ENCODE results near the gene GALK2. TPM values are rescaled to one million over a fixed set of nuclear protein-coding genes. Genes with fewer than 3 reads are reported as not detected.
A peak's percentile ranks its signal among the peaks of the same experiment; 100 is the strongest.

The GALK2 gene
- total RNA-seq, 1 donor from 2014 or later, result 39.3 TPM

DNA sequence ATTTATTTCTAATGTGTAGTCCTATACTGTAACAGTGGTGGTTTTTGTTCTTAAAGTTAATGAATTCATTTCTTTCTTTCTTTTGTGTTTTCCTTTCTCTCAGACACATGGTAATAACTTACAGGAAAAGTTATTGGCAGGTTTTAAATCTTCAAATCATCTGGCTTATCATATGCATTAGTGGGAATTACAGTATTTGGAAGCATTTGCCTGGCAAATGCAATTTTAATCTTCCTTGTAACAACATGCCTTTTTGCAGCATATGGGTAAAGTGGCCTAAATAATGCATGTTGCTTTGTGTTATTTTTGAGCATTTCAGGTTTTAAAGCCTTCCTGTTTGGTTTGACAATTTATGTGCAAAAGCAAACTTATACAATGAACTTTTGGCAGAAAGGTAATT, 66.8 kb downstream of the GALK2 start:
- TF ChIP-seq, protein P1, sequence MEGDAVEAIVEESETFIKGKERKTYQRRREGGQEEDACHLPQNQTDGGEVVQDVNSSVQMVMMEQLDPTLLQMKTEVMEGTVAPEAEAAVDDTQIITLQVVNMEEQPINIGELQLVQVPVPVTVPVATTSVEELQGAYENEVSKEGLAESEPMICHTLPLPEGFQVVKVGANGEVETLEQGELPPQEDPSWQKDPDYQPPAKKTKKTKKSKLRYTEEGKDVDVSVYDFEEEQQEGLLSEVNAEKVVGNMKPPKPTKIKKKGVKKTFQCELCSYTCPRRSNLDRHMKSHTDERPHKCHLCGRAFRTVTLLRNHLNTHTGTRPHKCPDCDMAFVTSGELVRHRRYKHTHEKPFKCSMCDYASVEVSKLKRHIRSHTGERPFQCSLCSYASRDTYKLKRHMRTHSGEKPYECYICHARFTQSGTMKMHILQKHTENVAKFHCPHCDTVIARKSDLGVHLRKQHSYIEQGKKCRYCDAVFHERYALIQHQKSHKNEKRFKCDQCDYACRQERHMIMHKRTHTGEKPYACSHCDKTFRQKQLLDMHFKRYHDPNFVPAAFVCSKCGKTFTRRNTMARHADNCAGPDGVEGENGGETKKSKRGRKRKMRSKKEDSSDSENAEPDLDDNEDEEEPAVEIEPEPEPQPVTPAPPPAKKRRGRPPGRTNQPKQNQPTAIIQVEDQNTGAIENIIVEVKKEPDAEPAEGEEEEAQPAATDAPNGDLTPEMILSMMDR (IDR thresholded peaks at IDR 0.05; ENCODE audit: borderline replicate concordance), result no peak
- Histone ChIP-seq H3K9me3 (replicated peaks) (peaks cover 4% of the 10 kb centered on the region), H3K4me3 (no peak overlapping the region), H3K4me1 (peaks cover 56% of the 10 kb centered on the region), H3K27me3 (ENCODE audit: low read depth) (no peaks in the 10 kb centered on the region), H3K36me3 (peaks cover 22% of the 10 kb centered on the region), H3K27ac (replicated peaks) (no peak overlapping the region)
- intact Hi-C loops (cut with micrococcal nuclease), result no loop called here
- DNase-seq, result no peak

DNA sequence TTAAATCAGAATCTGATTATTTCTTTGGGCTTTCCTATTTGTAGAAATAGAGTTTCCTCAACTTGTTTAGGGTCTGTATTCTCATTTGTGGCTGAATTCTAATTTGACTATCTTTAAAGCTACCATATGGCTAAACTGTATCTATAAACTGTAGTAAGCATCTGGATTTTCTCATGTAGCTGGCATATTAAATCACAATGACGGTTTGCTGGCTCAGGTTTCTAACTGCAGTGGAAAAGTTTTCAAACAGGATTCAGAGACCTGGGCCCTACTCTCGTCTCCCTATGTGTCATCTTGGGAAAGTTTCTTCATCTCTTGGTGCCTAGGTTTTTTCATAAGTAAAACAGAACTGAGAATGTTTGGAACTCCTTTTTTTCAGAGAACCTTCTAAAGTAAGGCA, 68.3 kb downstream of the GALK2 start:
- DNase-seq, result no peak
- Histone ChIP-seq H3K27me3 (ENCODE audit: low read depth) (no peaks in the 10 kb centered on the region), H3K4me3 (no peak overlapping the region), H3K36me3 (peaks cover 30% of the 10 kb centered on the region), H3K9me3 (replicated peaks) (no peaks in the 10 kb centered on the region), H3K4me1 (peaks cover 60% of the 10 kb centered on the region), H3K27ac (replicated peaks) (peak overlapping the region; percentile 23)
- TF ChIP-seq, protein P1 (IDR thresholded peaks at IDR 0.05; ENCODE audit: borderline replicate concordance), result no peak
- intact Hi-C loops (cut with micrococcal nuclease), result no loop called here

DNA sequence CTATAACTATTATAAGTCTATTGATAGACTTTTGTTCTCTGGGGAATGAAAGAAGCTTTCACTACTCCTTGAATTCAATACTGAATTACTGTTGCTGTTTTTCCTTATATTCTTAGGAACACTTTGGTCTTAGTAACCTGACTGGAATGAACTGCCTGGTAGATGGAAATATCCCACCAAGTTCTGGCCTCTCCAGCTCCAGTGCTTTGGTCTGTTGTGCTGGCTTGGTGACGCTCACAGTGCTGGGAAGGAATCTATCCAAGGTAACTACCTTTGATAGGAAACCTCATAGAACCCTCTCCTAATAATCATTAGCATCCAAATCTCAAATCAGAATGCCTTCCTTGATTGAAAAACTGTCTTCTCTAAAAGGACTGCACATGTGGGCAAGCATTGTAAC, 69.1 kb downstream of the GALK2 start:
- intact Hi-C loops (cut with micrococcal nuclease), result no loop called here
- DNase-seq, result no peak
- Histone ChIP-seq H3K4me1 (peaks cover 52% of the 10 kb centered on the region), H3K36me3 (peaks cover 36% of the 10 kb centered on the region), H3K4me3 (no peak overlapping the region), H3K27ac (replicated peaks) (peak overlapping the region; percentile 23), H3K9me3 (replicated peaks) (no peaks in the 10 kb centered on the region), H3K27me3 (ENCODE audit: low read depth) (no peaks in the 10 kb centered on the region)
- TF ChIP-seq, protein P1 (IDR thresholded peaks at IDR 0.05; ENCODE audit: borderline replicate concordance), result no peak

DNA sequence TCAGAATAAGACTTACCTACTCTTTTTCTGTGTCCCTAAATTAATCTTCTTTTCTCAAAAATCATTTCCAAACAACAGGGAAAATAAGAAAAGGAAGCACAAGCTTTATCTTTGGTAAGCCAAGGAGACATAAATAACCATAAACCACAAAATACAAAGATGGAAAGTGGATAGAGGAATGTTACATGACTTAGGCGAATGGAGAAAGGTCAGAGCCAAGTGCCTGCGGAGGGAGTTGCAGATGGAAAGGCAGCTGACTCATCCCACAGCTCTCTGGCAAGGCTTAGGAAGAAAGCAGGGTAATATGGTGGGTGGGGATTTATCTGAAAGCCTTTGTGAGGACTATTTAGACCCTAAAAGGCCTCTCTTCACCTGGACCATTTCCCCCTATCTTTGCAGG, 72.8 kb downstream of the GALK2 start:
- H3K27me3 ChIP-seq (ENCODE audit: low read depth), result no peaks in the 10 kb centered on the region
- H3K9me3 ChIP-seq (replicated peaks), result no peaks in the 10 kb centered on the region
- H3K4me3 ChIP-seq, result no peak overlapping the region
- peaks cover 41% of the 10 kb centered on the region for H3K36me3 ChIP-seq
- DNase-seq, result no peak
- intact Hi-C loops (cut with micrococcal nuclease), result no loop called here
- peaks cover 34% of the 10 kb centered on the region for H3K4me1 ChIP-seq
- no peak overlapping the region for H3K27ac ChIP-seq (replicated peaks)
- TF ChIP-seq, protein P1 (IDR thresholded peaks at IDR 0.05; ENCODE audit: borderline replicate concordance), result no peak

DNA sequence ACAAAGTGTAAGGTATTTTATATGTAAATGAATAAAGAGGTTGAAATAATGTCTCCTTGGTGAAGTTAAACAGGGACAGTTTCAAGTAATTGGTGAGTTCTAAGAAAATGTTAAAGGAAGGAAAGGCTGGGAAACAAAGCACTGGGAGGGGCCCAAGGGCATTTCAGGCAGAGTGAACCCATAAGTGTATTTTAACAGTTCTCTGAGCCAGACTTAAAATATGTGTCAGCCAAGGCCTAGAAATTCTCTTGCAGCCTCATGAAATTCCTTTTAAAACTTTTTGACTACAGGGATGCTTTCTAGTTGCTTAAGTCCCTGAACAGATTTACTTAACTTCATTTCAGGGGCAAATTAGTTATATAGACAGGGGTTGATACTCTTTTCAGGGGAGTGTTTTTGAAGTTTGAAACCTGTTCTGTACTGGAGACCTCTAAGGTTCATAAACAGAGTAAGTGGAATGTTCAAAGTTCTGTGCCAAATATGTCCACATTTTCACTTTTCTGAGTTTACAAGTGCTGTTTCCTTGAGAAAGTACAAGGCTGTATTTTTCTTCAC, 77.6 kb downstream of the GALK2 start:
- no peak overlapping the region for H3K27ac ChIP-seq (replicated peaks)

More for the DNA sequence above, 77.6 kb downstream of the GALK2 start:
- DNase-seq, result no peak
- Histone ChIP-seq H3K9me3 (replicated peaks) (no peaks in the 10 kb centered on the region), H3K4me1 (peaks cover 16% of the 10 kb centered on the region), H3K36me3 (peaks cover 24% of the 10 kb centered on the region), H3K4me3 (no peak overlapping the region), H3K27me3 (ENCODE audit: low read depth) (no peaks in the 10 kb centered on the region)
- TF ChIP-seq, protein P1 (IDR thresholded peaks at IDR 0.05; ENCODE audit: borderline replicate concordance), result no peak
- intact Hi-C loops (cut with micrococcal nuclease), result no loop called here

Data from left ventricle myocardium inferior (tissue), 1 donor.